Urothelium cell line (cell line): ENCODE measurements around the gene FRMD8.

ENCODE experiments used
- DNase-seq: peaks from one replicate; pipeline ENCODE4 v3.0.0; 2011; ENCODE audit warnings: low spot score, mixed read lengths
- FAIRE-seq: peaks from 2 replicates; lab custom pipeline; 2011; peaks lifted over from hg19 to GRCh38; lab: Jason Lieb, UNC

FRMD8 gene

DNA sequence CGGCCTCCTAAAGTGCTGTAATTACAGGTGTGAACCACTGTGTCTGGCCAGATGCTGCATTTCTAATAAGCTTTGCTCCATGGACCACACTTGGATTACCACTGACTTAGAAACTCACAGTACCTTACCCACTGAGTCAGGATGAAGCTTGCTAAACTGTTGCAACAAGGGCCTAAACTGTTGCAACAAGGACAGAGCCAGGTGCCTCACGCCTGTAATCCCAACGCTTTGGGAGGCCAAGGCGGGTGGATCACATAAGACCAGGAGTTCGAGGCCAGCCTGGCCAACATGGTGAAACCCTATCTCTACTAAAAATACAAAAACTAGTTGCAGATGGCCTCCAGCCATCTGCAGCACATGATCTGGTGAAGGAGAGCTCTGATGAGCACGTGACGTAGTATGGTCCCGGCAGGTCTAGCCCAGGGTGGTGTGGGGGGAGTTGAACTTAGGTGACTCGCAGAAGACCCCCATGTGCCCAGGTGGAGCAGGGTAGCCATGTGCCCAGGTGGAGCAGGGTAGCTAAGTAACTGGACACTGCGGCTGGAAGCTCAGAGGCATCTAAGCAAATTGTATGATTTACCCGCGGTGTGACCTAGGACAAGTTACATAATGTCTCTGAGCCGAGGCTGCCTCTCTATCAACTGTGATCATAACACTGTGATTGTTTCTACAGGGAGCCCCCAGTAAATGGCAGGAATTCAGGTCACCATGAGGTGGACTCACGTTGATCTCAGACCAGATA, 12.4 kb upstream of the FRMD8 start:
- FAIRE-seq = no peak
- DNase-seq = no peak

DNA sequence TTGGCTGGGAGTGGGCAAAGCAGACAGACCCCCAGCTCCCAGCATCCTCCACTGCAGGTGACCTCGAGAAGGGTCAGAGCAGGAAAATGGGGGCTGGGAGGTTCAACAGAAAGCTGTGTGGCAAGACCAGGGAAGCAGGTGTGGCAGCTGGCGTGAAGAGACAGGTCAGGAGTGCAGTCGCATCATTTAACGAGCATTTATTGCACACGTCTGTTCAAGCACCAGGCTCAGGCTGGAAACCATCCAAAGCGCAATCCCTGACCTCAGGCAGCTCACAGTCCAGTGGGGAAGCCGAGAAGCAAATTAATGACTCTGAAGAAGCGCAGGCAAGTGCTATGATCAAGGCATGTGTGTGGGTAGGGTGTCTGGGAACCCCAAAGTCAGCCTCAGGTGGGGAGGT, 11.4 kb upstream of the FRMD8 start:
- no peak for FAIRE-seq
- DNase-seq = no peak

DNA sequence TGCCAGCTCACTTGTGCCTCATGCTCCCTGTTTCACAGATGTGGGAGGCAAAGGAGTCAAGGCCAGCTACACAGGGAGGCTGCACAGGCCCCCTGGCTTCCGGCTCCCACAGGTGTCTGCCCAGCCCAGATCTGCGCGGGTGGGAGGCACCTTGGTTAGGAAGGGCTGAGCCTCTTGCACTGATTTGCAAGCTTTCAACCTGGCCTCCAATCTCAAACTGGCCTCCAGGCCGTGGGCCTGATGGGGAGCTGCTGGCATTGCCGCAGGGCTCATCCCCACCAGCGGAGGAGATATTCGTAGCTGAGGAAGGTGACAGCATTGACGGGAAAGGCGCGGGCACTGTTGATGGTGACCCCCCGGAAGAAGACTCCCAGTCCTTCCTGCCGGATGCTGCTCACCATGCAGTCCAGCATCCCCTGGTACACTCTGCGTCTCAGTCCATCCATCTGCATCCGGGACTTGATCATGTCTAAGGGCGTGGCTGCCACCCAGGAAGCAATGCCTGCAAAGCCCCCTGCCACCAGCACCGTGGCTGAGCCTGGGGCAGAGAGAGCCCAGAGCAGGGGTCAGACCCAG, 10.2 kb upstream of the FRMD8 start:
- DNase-seq (no peak), FAIRE-seq (no peak)

DNA sequence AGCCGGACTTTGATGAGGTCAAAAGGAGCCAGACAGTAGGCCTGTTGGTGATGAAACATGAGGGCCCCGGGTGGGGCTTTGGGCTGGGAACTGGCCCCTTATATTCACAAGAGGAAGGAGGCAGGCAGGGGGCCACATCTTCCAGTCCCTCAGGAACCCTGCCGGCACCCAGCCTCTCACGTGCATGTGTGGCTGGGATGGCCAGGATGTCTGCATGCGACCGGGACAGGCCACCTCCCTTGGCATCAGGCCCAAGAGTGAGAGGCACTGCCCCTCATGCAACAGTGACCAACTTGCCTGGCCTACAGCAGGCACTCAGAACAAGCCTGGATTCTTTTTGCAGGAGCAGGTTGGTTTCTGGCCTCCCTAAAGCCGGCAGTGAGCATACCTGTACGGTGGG, 9.4 kb upstream of the FRMD8 start:
- FAIRE-seq (no peak), DNase-seq (no peak)

DNA sequence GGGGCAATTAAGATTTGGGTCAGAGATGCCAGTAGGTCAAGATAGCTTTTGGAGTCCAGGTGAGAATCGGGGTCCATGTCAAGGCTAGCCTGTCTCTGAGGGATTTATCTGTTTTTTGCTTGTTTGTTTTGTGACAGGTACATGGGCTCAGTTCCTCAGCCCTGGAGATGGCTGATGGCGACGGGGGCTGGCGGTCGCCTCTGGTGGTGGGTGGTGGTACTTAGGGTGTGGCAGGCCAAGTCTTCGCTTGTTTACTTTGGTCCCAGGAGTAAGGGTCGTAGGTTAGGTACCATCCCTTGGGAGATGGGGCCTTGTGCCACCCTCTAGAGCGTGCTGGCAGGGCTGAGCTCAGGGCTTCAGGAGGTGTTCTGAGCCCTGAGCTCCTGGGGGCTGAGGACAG, 8.7 kb upstream of the FRMD8 start:
- DNase-seq (no peak), FAIRE-seq (no peak)

DNA sequence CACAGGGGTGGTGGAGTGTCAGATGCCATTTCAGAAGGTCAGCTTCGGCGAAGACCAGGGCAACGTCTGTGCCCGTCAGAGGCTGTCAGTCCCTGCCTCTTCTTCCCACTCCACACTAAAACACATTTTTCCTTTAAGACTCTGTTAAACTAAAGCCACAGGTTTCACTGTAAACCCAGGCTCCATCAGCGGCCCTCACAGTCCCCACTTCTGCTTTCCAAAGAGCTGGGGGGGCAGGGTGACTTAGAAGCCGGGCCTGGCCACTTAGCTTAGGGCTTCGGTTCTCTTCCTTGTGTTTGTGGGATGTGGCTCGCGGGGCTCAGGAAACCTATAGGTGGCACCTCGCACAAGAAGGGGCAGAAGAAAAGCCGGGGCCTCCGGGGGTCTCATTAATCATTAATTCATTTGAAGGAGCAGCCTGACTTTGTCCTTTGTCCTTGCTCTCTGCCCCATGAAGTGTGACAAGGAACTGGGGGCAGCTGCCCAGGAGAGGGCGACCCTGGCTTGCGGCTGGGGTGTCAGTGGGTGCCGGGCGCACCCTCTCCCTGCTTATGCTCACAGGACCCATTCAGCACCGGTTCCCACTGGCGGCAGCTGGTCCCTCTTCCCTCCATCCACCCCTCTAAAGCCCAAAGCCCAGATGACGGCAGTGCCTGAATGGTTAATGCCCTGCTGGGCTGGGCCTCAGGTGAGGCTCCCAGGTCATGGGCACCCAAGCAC, 8.1 kb upstream of the FRMD8 start:
- FAIRE-seq = no peak

DNA sequence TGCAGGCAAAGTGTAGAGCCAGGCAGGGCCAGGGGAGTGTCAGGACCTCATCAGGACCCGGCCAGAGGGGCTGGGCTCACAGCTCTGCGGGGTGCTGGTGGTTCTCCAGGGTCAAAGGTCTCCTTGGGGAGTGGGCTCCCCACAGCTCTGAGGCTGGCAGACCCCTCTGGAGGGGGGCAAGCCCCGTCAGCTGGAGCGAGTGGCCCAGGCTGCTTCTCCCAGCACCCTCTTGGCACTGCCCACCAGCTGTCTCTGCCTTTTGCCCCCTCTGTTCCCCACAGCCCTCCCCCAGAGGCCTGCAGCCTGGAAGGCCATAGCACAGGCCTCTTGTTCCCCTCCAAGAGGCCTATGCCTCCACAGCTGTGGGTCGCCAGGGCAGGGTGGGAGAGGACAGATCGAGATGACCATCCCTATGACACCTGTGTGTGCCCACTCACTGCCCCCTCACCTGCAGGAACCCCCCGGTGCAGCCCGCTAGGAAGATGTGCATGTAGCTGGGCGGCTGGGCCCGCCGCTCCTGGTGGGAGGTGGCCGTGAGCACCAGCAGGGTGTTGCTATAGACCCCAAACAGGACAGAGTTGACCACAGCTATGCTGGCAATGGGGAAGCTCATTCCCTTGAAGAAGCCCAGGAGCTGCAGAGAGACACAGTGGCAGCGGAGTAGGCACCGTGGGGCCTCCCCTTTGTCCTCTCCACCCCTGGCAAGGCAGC, 7.4 kb upstream of the FRMD8 start:
- DNase-seq = no peak
- FAIRE-seq = no peak

More for the DNA sequence above, 8.1 kb upstream of the FRMD8 start:
- no peak for DNase-seq

DNA sequence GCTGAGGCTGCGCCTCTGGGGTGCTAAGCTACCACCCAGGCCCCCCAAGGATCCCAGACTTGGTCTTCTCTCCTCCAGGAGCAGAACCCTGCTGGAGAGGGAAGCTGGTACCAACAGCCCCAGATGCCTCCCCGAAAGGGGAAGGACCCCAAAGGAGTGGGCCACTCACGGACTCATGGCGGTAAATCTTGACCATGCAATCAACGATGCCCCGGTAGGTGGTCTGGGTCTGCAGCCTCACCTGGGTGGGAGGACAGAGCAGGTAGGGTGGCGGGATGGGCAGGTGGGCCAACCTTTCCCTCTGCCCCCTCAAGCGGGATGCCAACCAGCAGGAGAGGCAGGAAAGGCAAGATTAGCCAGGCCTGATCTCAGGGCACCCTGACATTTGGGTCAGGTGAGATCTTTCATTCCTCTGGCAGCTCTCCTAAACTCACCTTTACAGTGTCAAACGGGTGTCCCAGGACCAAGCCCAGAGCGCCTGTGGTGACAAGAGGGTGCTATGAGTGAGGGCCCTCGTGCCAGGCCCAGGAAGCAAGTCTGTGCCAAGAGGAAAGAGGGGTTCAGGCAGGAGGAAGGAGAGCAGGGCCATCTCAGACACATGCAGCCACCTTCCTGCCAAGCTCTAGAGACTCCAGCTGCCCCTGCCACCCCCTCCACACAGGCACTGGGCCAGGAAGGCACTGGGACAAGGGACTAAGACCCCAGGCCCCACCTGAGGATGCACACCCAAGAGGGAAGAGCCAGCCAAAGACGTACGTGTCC, 6.6 kb upstream of the FRMD8 start:
- DNase-seq (no peak), FAIRE-seq (no peak)

DNA sequence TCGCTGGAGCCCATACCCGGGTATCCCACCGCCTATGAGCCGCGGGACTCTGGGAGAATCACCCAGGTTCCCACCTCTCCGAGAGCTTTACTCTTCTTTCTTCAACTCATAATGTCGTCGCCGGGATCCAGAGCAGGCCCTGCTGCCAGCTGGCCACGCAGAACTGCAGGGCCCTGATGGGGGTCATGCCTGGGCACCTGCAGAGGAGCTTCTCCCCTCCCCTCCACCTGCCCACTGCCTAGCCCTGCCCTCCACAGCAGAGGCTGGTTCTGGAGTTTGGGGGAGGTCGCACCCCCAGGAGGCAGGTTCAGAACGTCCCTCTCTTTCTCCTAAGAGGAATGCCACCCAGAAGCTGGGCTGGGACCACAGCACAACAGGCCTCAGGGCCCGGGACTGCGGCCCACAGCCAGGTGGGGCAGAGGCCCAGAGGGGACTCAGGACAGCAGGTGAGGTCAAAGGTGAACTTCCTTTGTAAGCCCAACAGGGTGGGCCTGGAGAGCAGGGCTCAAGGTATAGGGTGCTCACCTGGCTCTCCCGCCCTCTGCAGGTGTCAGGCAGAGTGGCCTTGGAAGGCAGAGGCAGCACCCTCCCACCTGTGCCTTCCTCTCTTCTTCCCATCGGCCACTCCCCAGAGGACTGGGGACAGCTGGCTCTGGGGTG, 5.8 kb upstream of the FRMD8 start:
- DNase-seq (no peak), FAIRE-seq (no peak)

DNA sequence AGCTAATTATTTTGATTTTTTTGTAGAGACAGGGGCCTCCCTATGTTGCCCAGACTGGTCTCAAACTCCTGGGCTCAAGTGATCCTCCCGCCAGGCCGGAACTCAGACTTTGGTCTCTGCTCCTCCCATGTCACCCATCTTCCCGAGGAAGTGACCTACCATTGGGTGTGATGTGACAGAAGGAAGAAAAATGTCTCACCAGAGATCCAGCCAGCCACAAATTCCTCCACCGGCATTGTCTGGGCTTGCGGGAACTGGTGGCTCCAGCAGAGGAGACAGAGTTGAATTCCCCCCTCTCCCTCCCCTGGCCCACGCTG, 4.8 kb upstream of the FRMD8 start:
- DNase-seq (no peak), FAIRE-seq (peak; percentile 20)

DNA sequence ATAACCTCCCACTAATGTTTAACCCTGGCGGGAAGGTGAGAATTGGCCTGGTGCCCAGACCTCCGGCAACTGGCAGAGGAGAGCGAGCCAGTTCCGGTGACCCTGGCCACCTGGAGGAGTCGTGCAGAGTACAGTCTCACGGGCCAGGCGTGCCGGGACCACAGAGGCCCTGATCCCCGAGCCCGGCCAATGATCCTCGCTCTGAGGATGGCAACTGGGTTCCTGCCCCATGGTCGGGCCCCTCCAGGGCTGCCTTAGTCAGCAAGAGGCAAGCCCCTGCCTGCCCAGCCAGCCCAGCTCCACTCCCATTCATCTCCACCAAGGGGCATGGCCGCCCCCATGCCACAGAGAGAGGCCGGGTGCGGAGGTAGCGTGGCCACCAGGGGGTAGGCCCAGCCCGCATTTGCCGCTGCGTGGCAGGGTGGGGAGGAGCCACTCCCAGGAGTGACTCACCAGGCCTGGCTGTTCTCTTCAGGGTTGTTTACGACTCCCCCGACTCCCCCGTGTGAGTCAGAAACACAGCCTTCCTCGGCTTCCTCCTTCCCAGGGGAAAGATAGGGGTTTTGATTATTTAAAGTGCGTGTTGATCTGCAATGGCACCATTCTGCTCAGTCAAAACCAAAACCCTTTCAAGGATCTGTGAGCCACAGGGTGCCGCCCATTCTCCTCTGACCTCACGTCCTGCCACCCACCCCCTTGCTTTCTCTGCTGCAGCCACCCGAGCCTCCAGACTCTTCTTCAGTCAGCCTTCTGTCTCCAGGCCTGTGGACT, 4.2 kb upstream of the FRMD8 start, which contains the start of gene SLC25A45:
Gene SLC25A45 (minus strand): TSS at position 614 of the 771 bp plus-strand sequence. CDS start 695 bp downstream, outside the sequence.
- FAIRE-seq (peak; percentile 99), DNase-seq (peak; percentile 94)

DNA sequence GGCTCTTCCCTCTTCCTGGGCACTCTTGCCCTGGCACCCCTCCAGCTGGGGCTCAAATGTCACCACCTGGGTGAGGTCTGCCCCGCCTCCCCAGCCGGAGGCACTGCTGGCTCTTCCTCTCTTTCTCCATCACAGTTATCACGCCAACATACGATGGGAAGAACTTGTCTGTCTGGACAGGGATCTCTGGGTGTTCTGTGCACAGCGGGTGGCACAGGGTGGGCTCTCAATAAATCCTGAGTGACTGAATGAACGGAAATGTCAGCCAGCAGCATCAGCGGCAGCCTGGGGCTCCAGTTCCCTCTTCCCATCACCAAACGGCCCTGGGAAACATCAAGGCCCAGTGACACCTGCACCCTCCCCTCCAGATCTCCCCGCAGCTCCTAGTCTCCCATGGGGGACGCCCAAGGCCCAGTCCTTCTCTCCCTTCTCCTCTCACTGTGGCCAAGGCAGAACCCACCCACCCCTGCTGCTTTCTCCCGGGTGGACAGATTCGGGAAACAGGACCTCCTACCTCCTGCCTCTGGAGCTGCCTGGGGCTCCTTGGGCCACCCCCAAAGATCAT, 3.6 kb upstream of the FRMD8 start:
- DNase-seq (no peak), FAIRE-seq (peak; percentile 30)

DNA sequence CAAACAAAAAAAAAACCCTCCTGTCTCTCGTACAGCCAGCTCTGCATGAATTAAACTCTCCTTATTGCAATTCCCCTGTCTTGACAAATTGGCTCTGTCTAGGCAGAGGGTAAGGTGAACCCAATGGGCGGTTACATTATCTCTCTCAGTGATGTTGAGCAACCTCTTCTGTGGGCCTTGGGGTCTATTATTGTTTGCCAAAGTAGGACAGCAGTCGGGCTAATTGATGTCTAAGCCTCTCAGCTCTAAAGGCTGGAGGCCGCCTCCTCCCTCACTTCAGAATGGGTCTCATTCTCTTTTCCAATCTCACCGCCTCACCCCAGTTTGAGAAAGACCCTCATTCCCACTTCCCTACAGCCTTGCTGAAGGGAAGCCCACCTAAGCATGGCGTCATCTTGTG, 2.7 kb upstream of the FRMD8 start:
- no peak for FAIRE-seq
- no peak for DNase-seq

DNA sequence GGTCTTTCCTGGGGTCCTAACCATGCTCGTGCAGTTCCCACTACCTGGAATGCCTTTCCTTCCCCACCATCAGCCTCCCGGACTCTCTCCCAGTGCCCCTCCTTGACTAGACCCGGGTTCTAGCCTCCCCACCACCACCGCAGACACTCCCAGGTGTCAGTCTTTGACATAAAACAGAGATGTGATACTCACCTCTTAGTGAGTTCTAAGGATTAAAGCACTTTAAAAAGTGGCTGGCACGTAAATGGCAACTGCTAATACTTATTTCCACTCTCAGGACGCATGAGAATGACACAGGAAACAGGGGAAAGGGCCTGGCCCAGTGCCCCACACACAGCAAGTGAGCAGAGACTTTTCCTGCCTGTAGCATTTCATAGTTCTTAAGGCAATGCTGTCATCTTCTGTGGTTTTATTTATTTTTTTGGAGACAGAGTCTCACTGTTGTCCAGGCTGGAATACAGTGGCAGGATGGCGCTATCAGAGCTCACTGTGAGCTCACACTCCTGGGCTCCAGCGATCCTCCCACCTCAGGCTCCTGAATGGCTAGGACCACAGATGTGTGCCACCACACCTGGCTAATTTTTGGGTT, 2.0 kb upstream of the FRMD8 start:
- FAIRE-seq = no peak

DNA sequence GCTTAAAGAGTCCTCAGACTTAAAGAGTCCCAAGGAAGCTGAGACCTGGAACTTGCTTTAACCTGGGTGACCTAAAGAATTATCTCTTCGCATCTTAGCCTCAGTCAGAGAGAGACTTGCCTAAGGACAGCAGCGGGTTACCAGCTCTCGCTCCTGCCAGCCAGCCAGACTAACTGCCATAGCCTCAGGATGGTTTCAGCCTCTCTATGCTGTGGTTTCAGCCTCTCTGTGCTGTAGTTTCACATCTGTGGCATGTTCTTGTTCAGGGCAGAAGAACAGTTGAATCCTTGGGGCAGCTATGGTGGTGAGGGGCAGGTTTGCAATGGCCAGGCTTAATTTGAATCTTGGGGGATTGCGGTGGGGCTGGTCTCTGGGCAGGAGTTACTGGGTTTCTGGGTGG, 2.3 kb downstream of the FRMD8 start:
- DNase-seq (no peak), FAIRE-seq (no peak)

More for the DNA sequence above, 2.0 kb upstream of the FRMD8 start:
- DNase-seq = no peak

DNA sequence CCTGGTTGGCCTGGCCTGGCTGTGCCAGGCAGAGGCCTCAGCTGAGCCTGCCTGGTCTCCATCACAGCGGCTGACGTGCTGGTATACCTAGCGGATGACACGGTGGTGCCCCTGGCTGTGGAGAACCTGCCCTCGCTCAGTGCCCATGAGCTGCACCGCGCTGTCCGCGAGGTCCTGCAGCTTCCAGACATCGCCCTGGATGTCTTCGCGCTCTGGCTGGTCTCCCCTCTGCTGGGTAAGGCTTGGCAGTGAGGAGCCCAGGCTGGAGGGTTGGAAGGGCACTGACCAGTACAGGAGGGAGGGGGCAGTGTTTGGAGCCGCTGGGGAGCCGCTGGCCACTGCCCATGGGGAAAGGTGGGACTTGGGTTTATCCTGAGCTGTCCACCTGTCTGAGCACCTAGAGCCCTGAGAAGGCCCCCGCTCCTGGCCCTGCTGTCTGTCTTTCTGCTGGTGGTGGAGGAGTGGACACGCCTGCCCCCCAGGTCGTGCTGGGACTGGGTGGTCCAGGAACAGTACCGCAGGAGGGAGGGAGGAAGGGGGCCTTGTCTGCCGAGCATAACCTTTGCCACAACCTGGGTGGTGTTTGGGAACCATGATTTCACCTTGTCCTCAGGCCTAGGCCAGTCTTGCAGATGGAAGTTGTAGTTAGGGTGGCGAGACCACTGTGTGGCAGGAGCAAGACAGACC, 3.0 kb downstream of the FRMD8 start:
- FAIRE-seq (no peak), DNase-seq (no peak)

DNA sequence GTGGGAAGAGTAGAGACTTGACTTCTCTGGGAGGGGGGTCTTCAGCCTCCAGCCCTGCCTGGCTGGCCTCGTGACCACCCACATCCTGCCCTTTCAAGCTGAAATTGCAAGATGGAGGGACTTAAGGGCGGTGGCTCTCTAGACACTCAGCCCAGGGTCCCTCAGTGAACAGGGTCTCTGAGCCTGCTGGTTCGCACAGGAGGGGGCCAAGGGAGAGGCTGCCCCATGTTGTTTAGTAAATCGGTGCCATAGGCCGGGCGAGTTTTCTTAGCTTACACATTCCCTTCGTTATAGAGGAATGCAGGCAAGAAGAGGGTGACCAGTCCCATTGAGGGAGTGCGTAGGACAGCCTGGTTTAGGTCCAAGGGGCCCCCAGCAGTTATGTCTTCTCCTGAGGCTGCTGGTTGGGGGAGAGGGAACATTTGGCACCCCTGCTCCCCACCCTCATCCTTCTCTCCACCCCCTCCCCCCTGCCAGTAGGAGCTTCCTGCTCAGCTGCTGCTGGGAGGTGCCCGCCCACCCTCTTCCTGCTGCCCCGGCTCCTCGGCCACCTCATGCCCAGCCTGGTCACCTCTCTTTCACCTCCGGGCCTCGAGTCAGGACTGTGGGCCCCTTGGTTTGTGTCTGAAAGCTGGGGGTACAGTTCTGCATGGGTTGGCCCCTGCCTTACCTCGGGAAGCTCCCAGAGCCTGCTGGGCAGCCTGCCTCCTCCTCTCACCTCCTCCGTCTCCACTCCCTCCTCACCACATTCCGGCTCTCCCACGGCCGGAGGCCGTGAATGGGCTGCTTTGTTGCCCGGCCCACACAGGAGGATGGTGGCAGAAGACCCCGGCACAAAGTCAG, 3.9 kb downstream of the FRMD8 start:
- FAIRE-seq (no peak), DNase-seq (peak; percentile 39)
